GM12872 (cell line): ENCODE data around the gene ZDHHC16.

Source experiments
- CTCF ChIP-seq: IDR thresholded peaks from 3 replicates; pipeline ENCODE4 v1.5.1; 2011; ENCODE audit warnings: low read depth, mild to moderate bottlenecking, low read length, moderate library complexity; ENCODE audit not compliant: insufficient read depth

The ZDHHC16 gene

GRCh38 chr10:97407211-97407951, 38.6 kb upstream of the ZDHHC16 start:
- peak; percentile 68 for TF ChIP-seq CTCF

- TF ChIP-seq CTCF, result no peak
Observed at GRCh38 chr10:97407952-97408248, 38.1 kb upstream of the ZDHHC16 start.

- no peak for TF ChIP-seq CTCF
Observed at GRCh38 chr10:97408496-97408992, 37.4 kb upstream of the ZDHHC16 start.

- TF ChIP-seq CTCF, result no peak
Observed at GRCh38 chr10:97411406-97411805, 34.6 kb upstream of the ZDHHC16 start.

GRCh38 chr10:97412891-97413304, 33.1 kb upstream of the ZDHHC16 start:
- no peak for TF ChIP-seq CTCF

GRCh38 chr10:97416565-97416964, 29.4 kb upstream of the ZDHHC16 start:
- TF ChIP-seq CTCF, result no peak

GRCh38 chr10:97425964-97426775, 19.8 kb upstream of the ZDHHC16 start, which contains the start of gene PGAM1:
TSS of gene PGAM1 (plus strand) at chr10:97426191. CDS start at chr10:97426308, 117 bp downstream.
- TF ChIP-seq CTCF, result peak; percentile 81
